H1 (cell line): ENCODE results near the gene SMC6. TPM values are rescaled to one million over a fixed set of nuclear protein-coding genes. Genes with fewer than 3 reads are reported as not detected.

Experiments
- CEBPB ChIP-seq: IDR thresholded peaks from 2 replicates; pipeline ENCODE4 v1.6.1; 2012; ENCODE audit warnings: low read depth, low read length
- CHD2 ChIP-seq: IDR thresholded peaks from 2 replicates; pipeline ENCODE4 v1.6.1; 2012; ENCODE audit warnings: low read length, improper control_type of control experiment
- HDAC2 ChIP-seq, 2 experiments: fragments of 300-600 bp in 1 of 2; sonication (generic) in 1 of 2; IDR thresholded peaks; 2 replicates each; pipeline ENCODE4 v1.6.1; 2011 to 2012; ENCODE audit warnings: low read depth in 2 of 2, low read length in 2 of 2, mild to moderate bottlenecking in 2 of 2, moderate library complexity in 2 of 2, borderline replicate concordance in 1 of 2, inconsistent platforms in 1 of 2
- NRF1 ChIP-seq: IDR thresholded peaks from 2 replicates; pipeline ENCODE4 v1.6.1; 2011; ENCODE audit warnings: mild to moderate bottlenecking, low read depth, low read length, improper control_type of control experiment
- PHF8 ChIP-seq: fragments of 200-600 bp; sonication (generic); conservative IDR thresholded peaks from 2 replicates; pipeline ENCODE4 v1.7.1; 2012; ENCODE audit warnings: low read depth, mild to moderate bottlenecking, inconsistent platforms, low read length, moderate library complexity
- SIN3A ChIP-seq, 2 experiments: IDR thresholded peaks in 1 of 2; conservative IDR thresholded peaks in 1 of 2; 2 replicates each; pipeline ENCODE4 v1.6.1; 2011 to 2012; ENCODE audit warnings: low read length in 2 of 2, improper control_type of control experiment in 1 of 2, low read depth in 1 of 2, mild to moderate bottlenecking in 1 of 2
- TAF1 ChIP-seq: IDR thresholded peaks from 2 replicates; pipeline ENCODE4 v1.6.1; 2011; ENCODE audit warnings: mild to moderate bottlenecking, low read depth, low read length
- TAF7 ChIP-seq: optimal IDR thresholded peaks from 2 replicates; pipeline ENCODE3; 2011; ENCODE audit warnings: low read depth, mild to moderate bottlenecking, inconsistent platforms, low read length, moderate library complexity, borderline replicate concordance
- TBP ChIP-seq: IDR thresholded peaks from 2 replicates; pipeline ENCODE4 v1.6.1; 2011; ENCODE audit warnings: low read depth, low read length, improper control_type of control experiment
- polyA plus RNA-seq, 7 experiments: library from polyadenylated mRNA; depleted of rRNA in 3 of 7; stranded (reverse) in 5 of 7; unstranded in 2 of 7; fragments of >200 nt in 5 of 7; fragments of 200-250 nt in 2 of 7; gene quantifications; 1 replicate in 5 of 7; 2 replicates in 1 of 7; 4 replicates in 1 of 7; pipeline versions ENCODE4 v1.2.1 to v1.2.3, GENCODE V29; 2011 to 2013; ENCODE audit warnings: missing spikeins in 2 of 7, mixed read lengths in 2 of 7
- total RNA-seq: library from RNA; stranded (reverse); fragmentation: NEBNext Ultra II Directional; extraction: Animal tissue kit (Norgen Biotek cat#: 25700); gene quantifications from 2 replicates; pipeline ENCODE4 v1.2.1, GENCODE V29; 2021
- TF ChIP-seq, protein P1 (sequence below): IDR thresholded peaks from 2 replicates; pipeline ENCODE4 v1.6.1; 2012; ENCODE audit warnings: inconsistent platforms

SMC6 gene
- total and polyA plus RNA-seq, 2 of the 8 experiments (the other 6 are each of a cell fraction or from before 2014, with no cell fraction given) = 9.7 to 49.5 TPM

DNA sequence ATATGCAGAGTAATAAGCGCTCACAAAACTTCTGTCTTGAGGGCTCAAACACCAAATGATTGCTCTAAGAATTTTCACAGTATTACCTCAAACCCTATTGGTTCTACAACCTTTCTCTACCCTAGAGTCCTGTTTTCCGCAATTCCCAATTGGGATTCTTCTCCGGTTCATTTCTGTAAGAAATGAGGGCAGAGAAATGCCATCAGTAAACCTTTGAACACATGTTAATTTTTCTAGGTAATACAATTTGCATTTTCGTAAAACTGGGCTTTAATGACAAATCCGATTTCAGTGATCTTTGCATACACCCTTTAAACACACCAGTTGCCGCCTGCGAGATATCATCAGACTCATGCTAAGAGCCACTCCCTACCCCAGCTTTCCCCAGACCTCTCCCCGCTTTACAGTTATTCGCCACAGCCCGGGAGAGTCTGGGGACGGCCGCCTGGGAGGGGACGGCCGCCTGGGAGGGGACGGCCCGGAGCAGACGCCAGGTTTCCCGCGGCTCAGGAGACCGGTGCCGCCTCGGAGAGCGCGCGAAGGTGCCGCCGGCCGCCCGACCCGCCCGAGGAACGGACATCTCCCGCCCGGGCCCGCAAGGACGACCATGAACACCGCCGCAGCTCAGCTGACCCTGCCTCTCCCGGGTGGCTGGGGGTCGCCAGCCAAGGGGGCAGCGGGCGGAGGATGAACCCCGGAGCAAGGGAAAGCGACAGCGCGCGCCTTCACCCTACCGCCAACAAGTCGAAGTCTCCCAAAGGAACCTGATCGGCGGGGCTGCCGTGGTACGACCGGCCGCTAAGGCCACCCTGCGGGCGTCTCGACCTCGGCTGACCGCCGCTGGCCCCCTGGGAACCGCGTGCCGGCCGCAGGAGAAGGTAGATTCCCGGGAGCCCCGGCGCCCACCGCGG, 463 bp downstream of the SMC6 start (continued):
- TF ChIP-seq TAF7 (peak; percentile 10), TAF1 (peak; percentile 65), NRF1 (no peak), PHF8 (peak; percentile 67), CHD2 (no peak), HDAC2 (IDR thresholded peaks at IDR 0.05; ENCODE audit: borderline replicate concordance in 1 of 2, low read depth in 2 of 2, low read length in 2 of 2) (0 out of 4 replicates have a peak, but pooled peaks of 1 of the 2 experiments have one; percentile 45), TBP (peak; percentile 21; the same call in 1 of the 2 replicates), CEBPB (no peak), SIN3A (conservative IDR thresholded peaks at IDR 0.05 in 1 of 2, IDR thresholded peaks at IDR 0.05 in 1 of 2; ENCODE audit: low read depth in 1 of 2, low read length in 2 of 2) (peak in 1 of 2 experiments; percentile 25; a peak in 1 of 4 replicates)
- TF ChIP-seq, protein P1, sequence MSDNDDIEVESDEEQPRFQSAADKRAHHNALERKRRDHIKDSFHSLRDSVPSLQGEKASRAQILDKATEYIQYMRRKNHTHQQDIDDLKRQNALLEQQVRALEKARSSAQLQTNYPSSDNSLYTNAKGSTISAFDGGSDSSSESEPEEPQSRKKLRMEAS = peak; percentile 73; the same call in 1 of the 2 replicates
